Smooth muscle cell of bladder (primary cell): ENCODE data around the gene SLC7A7. TPM values are rescaled to one million over a fixed set of nuclear protein-coding genes. Genes with fewer than 3 reads are reported as not detected.

Source experiments
- total RNA-seq: library from RNA; depleted of rRNA; stranded (reverse); fragments of >200 nt; gene quantifications from 2 replicates; pipeline ENCODE4 v1.2.3, GENCODE V29; 2014

SLC7A7 gene
- total RNA-seq = 4.1 and 6.1 TPM in 2 replicates

DNA sequence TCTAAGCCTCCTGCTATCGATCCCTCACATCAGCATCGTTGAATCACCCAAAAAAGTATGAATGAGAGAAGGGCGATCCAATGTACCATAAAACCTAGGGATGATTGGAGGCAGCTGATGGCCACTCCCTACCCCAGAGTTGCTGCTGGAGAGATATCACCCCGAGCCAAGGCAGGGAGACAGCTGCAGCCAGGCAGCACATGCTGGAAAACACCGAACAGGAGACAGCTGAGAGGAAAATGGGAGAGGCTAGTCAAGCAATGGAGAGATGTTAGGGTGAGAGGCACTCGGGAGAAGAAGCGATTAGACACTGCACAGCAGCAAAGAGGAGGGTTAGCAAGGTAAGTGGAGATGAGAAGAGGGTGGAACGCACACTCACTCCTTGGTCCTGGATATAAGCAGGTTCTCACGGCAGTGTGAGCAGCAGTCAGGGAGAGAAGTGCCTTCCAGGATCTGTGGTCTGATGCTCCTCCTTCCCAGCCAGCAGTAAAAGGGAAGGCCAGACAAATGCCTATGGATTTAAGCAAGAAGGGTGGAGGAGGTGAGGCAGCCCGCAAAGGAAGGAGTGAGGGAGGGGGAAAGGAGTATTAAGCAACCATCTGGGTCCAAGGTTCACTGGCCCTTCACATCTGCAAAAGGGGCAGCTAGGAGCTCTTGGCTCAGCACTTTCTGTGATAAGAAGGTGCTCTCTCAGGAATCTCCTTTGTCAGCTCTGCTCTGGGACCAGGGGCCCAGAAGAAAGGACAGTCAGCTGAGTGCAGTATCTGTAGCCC lies at the start of gene SLC7A7:
SLC7A7 (minus strand) TSS at position 495 of the 773 bp plus-strand sequence. CDS start 2,037 bp downstream, outside the sequence.

DNA sequence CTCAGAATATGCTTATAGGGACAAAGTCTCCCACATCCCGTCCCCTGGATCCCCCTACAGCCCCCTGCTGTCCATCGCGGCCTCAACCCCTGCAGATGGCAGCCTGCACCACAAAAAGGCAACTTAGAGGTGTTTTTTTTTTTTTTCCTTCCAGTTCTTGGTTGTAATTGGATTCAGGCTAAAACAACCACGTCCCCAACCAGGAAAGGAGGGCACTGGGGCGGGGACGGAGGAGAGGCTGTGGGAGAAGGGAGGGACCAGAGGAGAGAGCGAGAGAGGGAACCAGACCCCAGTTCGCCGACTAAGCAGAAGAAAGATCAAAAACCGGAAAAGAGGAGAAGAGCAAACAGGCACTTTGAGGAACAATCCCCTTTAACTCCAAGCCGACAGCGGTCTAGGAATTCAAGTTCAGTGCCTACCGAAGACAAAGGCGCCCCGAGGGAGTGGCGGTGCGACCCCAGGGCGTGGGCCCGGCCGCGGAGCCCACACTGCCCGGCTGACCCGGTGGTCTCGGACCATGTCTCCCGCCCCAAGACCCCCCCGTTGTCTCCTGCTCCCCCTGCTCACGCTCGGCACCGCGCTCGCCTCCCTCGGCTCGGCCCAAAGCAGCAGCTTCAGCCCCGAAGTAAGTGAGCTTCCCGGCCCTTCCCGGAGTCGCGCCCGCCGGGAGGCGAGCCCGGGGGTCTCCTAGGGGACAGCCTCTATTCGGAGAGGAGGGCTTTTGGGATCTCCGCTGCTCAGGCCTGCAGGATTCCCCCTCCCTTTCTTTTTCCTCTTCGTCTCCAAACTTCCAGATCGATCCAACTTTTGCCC lies 21.3 kb upstream of the SLC7A7 start, which contains the start of gene MMP14:
MMP14 (plus strand) TSS at position 285 of the 813 bp plus-strand sequence; CDS start at position 518, 233 bp downstream.

DNA sequence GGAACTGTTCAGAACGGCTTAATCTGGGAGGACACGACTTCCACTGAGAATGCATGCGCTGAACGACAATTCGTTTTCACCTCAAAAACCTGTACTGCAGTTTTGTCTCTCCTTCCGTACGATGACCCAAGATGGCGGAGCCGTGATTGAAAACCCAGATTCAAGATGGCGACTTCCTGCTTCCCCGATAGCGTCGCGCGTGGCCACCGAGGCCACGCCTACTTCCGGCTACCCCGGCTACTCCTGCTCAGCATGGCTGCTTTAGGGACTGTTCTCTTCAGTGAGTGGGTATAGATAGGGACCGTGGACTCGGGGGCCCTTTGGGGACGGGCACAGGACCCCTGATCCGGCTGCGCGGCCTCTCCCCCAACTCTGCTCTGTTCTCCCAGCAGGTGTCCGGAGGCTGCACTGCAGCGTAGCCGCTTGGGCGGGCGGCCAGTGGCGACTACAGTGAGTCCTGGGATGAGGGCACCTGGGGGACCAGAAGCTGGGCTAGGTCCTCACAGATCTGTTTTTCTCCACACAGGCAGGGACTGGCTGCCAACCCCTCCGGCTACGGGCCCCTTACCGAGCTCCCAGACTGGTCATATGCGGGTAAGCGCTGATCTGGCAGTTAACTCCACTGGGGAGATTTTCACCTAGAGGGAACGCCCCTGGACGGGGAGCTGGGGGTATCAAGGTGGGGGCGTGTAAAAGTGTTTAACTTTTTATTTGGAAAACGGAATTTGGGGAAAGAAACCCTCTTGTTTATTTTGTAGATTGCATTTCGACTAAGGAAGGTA lies 14.6 kb upstream of the SLC7A7 start, which contains the start of gene MRPL52:
MRPL52 (plus strand) TSS at position 227 of the 782 bp plus-strand sequence; CDS start at position 253, 26 bp downstream.

DNA sequence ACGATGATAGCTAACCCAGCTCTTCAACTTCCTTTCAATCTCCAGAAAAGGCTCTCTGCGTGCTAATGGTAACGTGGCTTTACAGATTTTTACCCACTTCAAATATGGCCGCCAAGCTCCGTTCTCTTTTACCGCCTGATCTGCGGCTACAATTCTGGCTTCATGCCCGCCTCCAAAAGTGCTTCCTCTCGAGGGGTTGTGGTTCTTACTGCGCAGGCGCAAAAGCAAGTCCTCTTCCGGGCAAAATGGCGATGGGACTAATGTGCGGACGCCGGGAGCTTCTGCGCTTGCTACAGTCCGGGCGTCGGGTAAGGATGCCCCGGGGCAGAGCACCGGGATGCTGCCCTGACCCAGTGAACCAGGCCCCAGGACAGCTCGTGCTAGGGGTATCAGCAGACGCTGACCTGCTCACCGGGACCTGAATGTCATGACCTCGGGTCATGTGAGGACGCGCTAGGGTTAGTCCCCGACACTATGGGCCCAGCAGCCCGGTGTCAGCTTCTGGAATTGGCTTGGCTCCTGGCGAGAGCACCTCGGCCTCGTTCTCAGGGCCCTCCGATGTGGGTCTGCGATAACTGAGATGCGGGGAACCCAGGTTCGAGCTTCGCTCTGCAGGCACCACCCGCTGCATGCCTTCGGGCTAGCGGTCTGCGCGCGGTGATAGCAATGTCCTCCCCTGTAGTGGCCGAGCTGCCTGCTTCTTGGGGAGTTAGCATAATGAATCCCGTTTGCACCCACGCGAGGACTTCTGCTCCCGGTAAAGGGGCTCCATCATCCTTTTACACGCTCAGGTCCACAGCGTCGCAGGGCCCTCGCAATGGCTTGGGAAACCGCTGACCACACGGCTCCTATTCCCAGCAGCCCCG lies 48.5 kb downstream of the SLC7A7 start, which contains the start of gene OXA1L:
OXA1L (plus strand) TSS at position 232 of the 866 bp plus-strand sequence; CDS start at position 246, 14 bp downstream.

Other genes with a start within 250 kb of the SLC7A7 start
- 221 and 269 TPM in 2 replicates for gene DAD1, start 226.2 kb downstream of the SLC7A7 start, total RNA-seq
- gene ABHD4, start 217.1 kb downstream of the SLC7A7 start, total RNA-seq = 12.4 and 15.7 TPM in 2 replicates
- gene OR6J1, start 171.1 kb downstream of the SLC7A7 start, total RNA-seq = not detected in 2 replicates
- gene OXA1L, start 48.7 kb downstream of the SLC7A7 start, total RNA-seq = 52.9 and 53.8 TPM in 2 replicates
- gene MRPL52, start 14.5 kb upstream of the SLC7A7 start, total RNA-seq = 39.1 and 41.8 TPM in 2 replicates
- 348 and 486 TPM in 2 replicates for gene MMP14, start 21.1 kb upstream of the SLC7A7 start, total RNA-seq
- 40.8 and 66.0 TPM in 2 replicates for gene LRP10, start 56.3 kb upstream of the SLC7A7 start, total RNA-seq
- gene REM2, start 67.8 kb upstream of the SLC7A7 start, total RNA-seq = 0.09 and 0.14 TPM in 2 replicates
- 47.5 and 50.9 TPM in 2 replicates for gene RBM23, start 103.7 kb upstream of the SLC7A7 start, total RNA-seq
- 45.7 and 48.5 TPM in 2 replicates for gene PRMT5, start 113.9 kb upstream of the SLC7A7 start, total RNA-seq
- gene HAUS4, start 141.7 kb upstream of the SLC7A7 start, total RNA-seq = 27.6 and 32.4 TPM in 2 replicates
- gene AJUBA, start 167.1 kb upstream of the SLC7A7 start, total RNA-seq = 31.0 and 47.3 TPM in 2 replicates
- 10.4 and 11.7 TPM in 2 replicates for gene C14orf93, start 194.7 kb upstream of the SLC7A7 start, total RNA-seq
- gene PSMB5, start 219.5 kb upstream of the SLC7A7 start, total RNA-seq = 222 and 237 TPM in 2 replicates
- not detected in 2 replicates for gene PSMB11, start 226.8 kb upstream of the SLC7A7 start, total RNA-seq
- 3.3 and 6.2 TPM in 2 replicates for gene CDH24, start 242.1 kb upstream of the SLC7A7 start, total RNA-seq